ENCODE measurements around the gene POU2F1. TPM values are rescaled to one million over a fixed set of nuclear protein-coding genes. Genes with fewer than 3 reads are reported as not detected.

The POU2F1 gene
- total RNA-seq, 1 experiment from 2014 or later = 24.5 TPM

GRCh38 chr1:167328306-167328815 is 107.7 kb downstream of the POU2F1 start:
- TF ChIP-seq EZH2phosphoT487 (IDR thresholded peaks at IDR 0.05; ENCODE audit: borderline replicate concordance) = no peak
- TF ChIP-seq ELF1 (IDR thresholded peaks at IDR 0.05; ENCODE audit: borderline replicate concordance, low read depth) = no peak
- no peaks in the 10 kb centered on the region for H3K27me3 ChIP-seq (ENCODE audit: insufficient read depth, low read length)
- no peak overlapping the region for H3K4me3 ChIP-seq (replicated peaks in 1 of 2; ENCODE audit: low read depth in 1 of 2, low read length in 2 of 2)
- peaks cover 11% of the 10 kb centered on the region for H3K79me2 ChIP-seq (ENCODE audit: insufficient read depth, low read length)
- DNase-seq (ENCODE audit: low read depth, low spot score) (no peak), ATAC-seq (no peak)
- peaks cover 0 to 6% of the 10 kb centered on the region in 2 experiments; a peak in 1 of 4 replicates for H3K9me3 ChIP-seq (ENCODE audit: control insufficient read depth in 1 of 2, insufficient read depth in 1 of 2, low read depth in 1 of 2, low read length in 2 of 2)
- H4K20me1 ChIP-seq (ENCODE audit: insufficient read depth) = no peaks in the 10 kb centered on the region
- ChIA-PET CTCF (no interaction called here), RAD21 (ENCODE audit: low non-redundant PET in 1 of 2, low total read pairs in 2 of 2, uncharacterized antibody in 2 of 2, unreplicated experiment in 2 of 2) (no interaction called here), POLR2A (no interaction called here)
- H3K36me3 ChIP-seq (ENCODE audit: control insufficient read depth in 1 of 2, insufficient read depth in 2 of 2, low read length in 2 of 2) = no peaks in the 10 kb centered on the region
- no peak overlapping the region for H2AFZ ChIP-seq (ENCODE audit: low read depth, low read length, poor library complexity, severe bottlenecking)
- no peaks in the 10 kb centered on the region for H3K4me1 ChIP-seq (ENCODE audit: control insufficient read depth in 1 of 2, insufficient read depth in 2 of 2, low read length in 2 of 2)
- intact Hi-C loops (cut with micrococcal nuclease) = no loop called here
- no peak overlapping the region for H3K4me2 ChIP-seq (ENCODE audit: low read length)
- H3K9me2 ChIP-seq (ENCODE audit: insufficient read depth) = no peaks in the 10 kb centered on the region
- H3K27ac ChIP-seq (ENCODE audit: low read depth, low read length) = no peak overlapping the region
- H3K9ac ChIP-seq (ENCODE audit: low read length) = no peak overlapping the region
- BruUV-seq (replicated peaks) = no TSS peak

DNA sequence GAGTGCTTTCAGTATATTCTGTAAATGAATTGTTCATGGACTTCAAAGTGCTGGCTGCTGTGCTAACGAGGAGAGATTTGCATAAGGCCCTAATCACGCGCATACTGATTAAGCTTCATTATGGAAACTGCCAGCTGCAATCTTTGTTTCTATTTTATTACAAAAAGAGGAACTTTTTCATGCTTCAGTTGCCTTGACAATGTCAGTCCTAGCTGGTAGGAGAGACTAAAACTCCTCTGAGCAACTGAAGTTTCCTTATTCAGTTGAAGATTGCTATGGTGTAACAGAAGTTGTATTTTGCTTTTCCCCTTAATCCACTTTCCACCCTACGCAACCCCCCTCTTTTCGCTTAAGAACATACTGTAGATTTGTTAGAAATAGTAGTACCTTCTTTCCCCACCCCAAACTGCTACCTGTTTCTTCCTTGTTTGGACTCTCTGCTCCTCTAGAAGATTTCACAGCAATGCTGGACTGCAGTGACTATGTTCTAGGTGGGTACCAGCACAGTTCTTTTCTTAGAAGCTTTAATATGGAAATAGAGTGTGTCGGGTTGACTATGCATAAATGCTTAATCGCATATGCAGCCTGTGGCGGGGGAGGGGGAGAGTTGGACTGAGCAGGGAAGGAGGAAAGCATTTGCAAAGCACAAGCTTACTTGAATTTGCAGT is 108.3 kb downstream of the POU2F1 start:
- no peak overlapping the region for H3K27ac ChIP-seq (ENCODE audit: low read depth, low read length)
- 0 out of 4 replicates have a peak, but pooled peaks cover 0 to under 1% of the 10 kb centered on the region in 2 experiments for H3K9me3 ChIP-seq (ENCODE audit: control insufficient read depth in 1 of 2, insufficient read depth in 1 of 2, low read depth in 1 of 2, low read length in 2 of 2)
- CTCF ChIA-PET = no interaction called here
- H3K79me2 ChIP-seq (ENCODE audit: insufficient read depth, low read length) = peaks cover 11% of the 10 kb centered on the region
- no peak overlapping the region for H3K9ac ChIP-seq (ENCODE audit: low read length)
- POLR2A ChIA-PET = no interaction called here
- no peaks in the 10 kb centered on the region for H3K27me3 ChIP-seq (ENCODE audit: insufficient read depth, low read length)
- ATAC-seq (no peak), DNase-seq (ENCODE audit: low read depth, low spot score) (no peak)
- no peaks in the 10 kb centered on the region for H3K9me2 ChIP-seq (ENCODE audit: insufficient read depth)
- no peaks in the 10 kb centered on the region for H4K20me1 ChIP-seq (ENCODE audit: insufficient read depth)
- BruUV-seq (replicated peaks) = no TSS peak
- H2AFZ ChIP-seq (ENCODE audit: low read depth, low read length, poor library complexity, severe bottlenecking) = no peak overlapping the region
- RAD21 ChIA-PET (ENCODE audit: low non-redundant PET in 1 of 2, low total read pairs in 2 of 2, uncharacterized antibody in 2 of 2, unreplicated experiment in 2 of 2) = no interaction called here
- no peak overlapping the region for H3K4me3 ChIP-seq (replicated peaks in 1 of 2; ENCODE audit: low read depth in 1 of 2, low read length in 2 of 2)
- intact Hi-C loops (cut with micrococcal nuclease) = no loop called here
- no peaks in the 10 kb centered on the region for H3K36me3 ChIP-seq (ENCODE audit: control insufficient read depth in 1 of 2, insufficient read depth in 2 of 2, low read length in 2 of 2)
- no peak overlapping the region for H3K4me2 ChIP-seq (ENCODE audit: low read length)
- H3K4me1 ChIP-seq (ENCODE audit: control insufficient read depth in 1 of 2, insufficient read depth in 2 of 2, low read length in 2 of 2) = no peaks in the 10 kb centered on the region
- TF ChIP-seq EZH2phosphoT487 (IDR thresholded peaks at IDR 0.05; ENCODE audit: borderline replicate concordance) (no peak), EGR1 (IDR thresholded peaks at IDR 0.05; ENCODE audit: low read depth) (no peak), SP1 (IDR thresholded peaks at IDR 0.05; ENCODE audit: low read depth) (no peak), JUND (IDR thresholded peaks at IDR 0.05) (no peak), YY1 (IDR thresholded peaks at IDR 0.05; ENCODE audit: extremely low read depth, insufficient replicate concordance, low read depth, low read length) (no peak), POLR2A (IDR thresholded peaks at IDR 0.05; ENCODE audit: borderline replicate concordance, extremely low read depth, insufficient read depth, insufficient read length) (no peak), SRF (IDR thresholded peaks at IDR 0.05; ENCODE audit: low read depth) (no peak), REST (IDR thresholded peaks at IDR 0.05; ENCODE audit: low read depth) (no peak), ELF1 (IDR thresholded peaks at IDR 0.05; ENCODE audit: borderline replicate concordance, low read depth) (no peak), FOSL1 (IDR thresholded peaks at IDR 0.05; ENCODE audit: low read depth) (no peak), CBX3 (IDR thresholded peaks at IDR 0.05; ENCODE audit: low read depth) (no peak), EZH2 (IDR thresholded peaks at IDR 0.05) (no peak)
- TF ChIP-seq, protein P1, sequence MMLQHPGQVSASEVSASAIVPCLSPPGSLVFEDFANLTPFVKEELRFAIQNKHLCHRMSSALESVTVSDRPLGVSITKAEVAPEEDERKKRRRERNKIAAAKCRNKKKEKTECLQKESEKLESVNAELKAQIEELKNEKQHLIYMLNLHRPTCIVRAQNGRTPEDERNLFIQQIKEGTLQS (IDR thresholded peaks at IDR 0.05) = no peak
- TF ChIP-seq, protein P2, sequence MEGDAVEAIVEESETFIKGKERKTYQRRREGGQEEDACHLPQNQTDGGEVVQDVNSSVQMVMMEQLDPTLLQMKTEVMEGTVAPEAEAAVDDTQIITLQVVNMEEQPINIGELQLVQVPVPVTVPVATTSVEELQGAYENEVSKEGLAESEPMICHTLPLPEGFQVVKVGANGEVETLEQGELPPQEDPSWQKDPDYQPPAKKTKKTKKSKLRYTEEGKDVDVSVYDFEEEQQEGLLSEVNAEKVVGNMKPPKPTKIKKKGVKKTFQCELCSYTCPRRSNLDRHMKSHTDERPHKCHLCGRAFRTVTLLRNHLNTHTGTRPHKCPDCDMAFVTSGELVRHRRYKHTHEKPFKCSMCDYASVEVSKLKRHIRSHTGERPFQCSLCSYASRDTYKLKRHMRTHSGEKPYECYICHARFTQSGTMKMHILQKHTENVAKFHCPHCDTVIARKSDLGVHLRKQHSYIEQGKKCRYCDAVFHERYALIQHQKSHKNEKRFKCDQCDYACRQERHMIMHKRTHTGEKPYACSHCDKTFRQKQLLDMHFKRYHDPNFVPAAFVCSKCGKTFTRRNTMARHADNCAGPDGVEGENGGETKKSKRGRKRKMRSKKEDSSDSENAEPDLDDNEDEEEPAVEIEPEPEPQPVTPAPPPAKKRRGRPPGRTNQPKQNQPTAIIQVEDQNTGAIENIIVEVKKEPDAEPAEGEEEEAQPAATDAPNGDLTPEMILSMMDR (IDR thresholded peaks at IDR 0.05 in 2 of 3, conservative IDR thresholded peaks at IDR 0.05 in 1 of 3; ENCODE audit: borderline replicate concordance in 1 of 3, insufficient read depth in 1 of 3, low read depth in 2 of 3, low read length in 2 of 3) = no peak
- TF ChIP-seq, protein P3, sequence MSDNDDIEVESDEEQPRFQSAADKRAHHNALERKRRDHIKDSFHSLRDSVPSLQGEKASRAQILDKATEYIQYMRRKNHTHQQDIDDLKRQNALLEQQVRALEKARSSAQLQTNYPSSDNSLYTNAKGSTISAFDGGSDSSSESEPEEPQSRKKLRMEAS (IDR thresholded peaks at IDR 0.05) = no peak

Data from HCT116 (cell line).